Naive thymus-derived CD8-positive, alpha-beta T cell (primary cell): Measurements from ENCODE around the gene FAM114A1. TPM values are rescaled to one million over a fixed set of nuclear protein-coding genes. Genes with fewer than 3 reads are reported as not detected.
"Not testable (repeated sequence)": the region's sequence is repeated elsewhere in the genome, so short reads cannot be mapped to it uniquely, and the experiment has no call there.

Experiments
- ATAC-seq, 2 donors: fragments of 150-1000 bp; cut with Tn5 transposase in 1 of 2; sonication (Bioruptor Pico), chemical (Tn5 transposase) in 1 of 2; 1 replicate in 1 of 2; 2 replicates in 1 of 2; pipeline ENCODE4 v1.10.0; 2021; ENCODE audit warnings: mild to moderate bottlenecking in 2 of 2, moderate library complexity in 2 of 2
- POLR2A ChIA-PET: fragments of 350-600 bp; sonication (Branson Sonifier 250); formaldehyde crosslinking; loops from one replicate; lab custom pipeline; 2021; ENCODE audit warnings: antibody characterized with exemption; lab: Charles Lee
- DNase-seq, 10 donors: peaks; one replicate each; pipeline versions ENCODE4 v3.0.0 to v3.0.0-alpha.2; 2020 to 2022
- H3K27ac Mint-ChIP-seq, 10 donors: one replicate each; pipeline ENCODE4 v1.8.0; 2020 to 2022; ENCODE audit warnings: mild to moderate bottlenecking in 10 of 10, mixed read lengths in 10 of 10, moderate library complexity in 4 of 10, inconsistent platforms in 1 of 10
- H3K27me3 Mint-ChIP-seq, 5 donors: one replicate each; pipeline ENCODE4 v1.8.0; 2021 to 2022; ENCODE audit warnings: mixed read lengths in 5 of 5
- H3K36me3 Mint-ChIP-seq, 3 donors: one replicate each; pipeline ENCODE4 v1.8.0; 2020 to 2022; ENCODE audit warnings: mixed read lengths in 3 of 3, mild to moderate bottlenecking in 2 of 3, inconsistent platforms in 1 of 3
- H3K4me1 Mint-ChIP-seq, 4 donors: one replicate each; pipeline ENCODE4 v1.8.0; 2021 to 2022; ENCODE audit warnings: mixed read lengths in 4 of 4
- H3K4me3 Mint-ChIP-seq, 10 donors: one replicate each; pipeline ENCODE4 v1.8.0; 2020 to 2022; ENCODE audit warnings: mild to moderate bottlenecking in 10 of 10, mixed read lengths in 10 of 10, moderate library complexity in 6 of 10, inconsistent platforms in 1 of 10
- H3K9me3 Mint-ChIP-seq, 9 donors: one replicate each; pipeline ENCODE4 v1.8.0; 2020 to 2022; ENCODE audit warnings: mixed read lengths in 9 of 9, mild to moderate bottlenecking in 3 of 9, inconsistent platforms in 1 of 9, moderate library complexity in 1 of 9
- polyA plus RNA-seq, 3 donors: library from polyadenylated mRNA; unstranded; fragments of 300-500 nt; fragmentation: Illumina TruSeq; gene quantifications; one replicate each; pipeline ENCODE4 v1.2.3, GENCODE V29; 2021
- total RNA-seq, 8 experiments: library from RNA in 2 of 8; stranded (reverse) in 2 of 8; gene quantifications; one replicate each; pipeline ENCODE4 v1.2.3 and lab custom pipeline; 2021 to 2026

The FAM114A1 gene
- total and polyA plus RNA-seq, 5 experiments from 2014 or later, result 0.34 TPM; not detected in 4

- no peak overlapping the region for H3K27ac Mint-ChIP-seq
- no peaks in the 10 kb centered on the region for H3K36me3 Mint-ChIP-seq
- no peak for DNase-seq
- no peak overlapping the region for H3K4me3 Mint-ChIP-seq
- H3K4me1 Mint-ChIP-seq, result peaks cover 0 to 6% (median 1%) of the 10 kb centered on the region in 4 donors
- no peaks in the 10 kb centered on the region for H3K9me3 Mint-ChIP-seq
- ATAC-seq, result no peak
- POLR2A ChIA-PET, result no interaction called here
- peaks cover 0 to 1% (median 0%) of the 10 kb centered on the region in 5 donors for H3K27me3 Mint-ChIP-seq
Measured at GRCh38 chr4:38907696-38908270, 40.2 kb downstream of the FAM114A1 start.

DNA sequence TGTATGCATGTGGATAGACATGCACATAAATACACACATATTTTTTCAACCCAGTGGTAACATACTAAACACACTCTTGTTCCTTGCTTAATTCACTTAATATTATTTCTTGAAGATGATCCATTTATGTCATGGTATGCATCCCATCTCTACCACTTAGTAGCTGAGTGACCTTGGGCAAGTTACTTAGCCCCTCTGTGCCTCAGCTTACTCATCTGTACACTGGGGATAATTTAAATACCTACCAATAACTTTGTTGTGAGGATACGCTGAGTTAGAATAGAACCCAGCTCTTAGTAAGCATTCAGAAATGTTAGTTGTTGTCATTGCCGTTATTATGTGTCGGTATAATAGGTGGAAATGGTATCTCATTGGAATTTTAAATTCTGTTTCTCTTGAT is 41.4 kb downstream of the FAM114A1 start:
- POLR2A ChIA-PET, result no interaction called here
- Mint-ChIP-seq H3K36me3 (no peaks in the 10 kb centered on the region), H3K4me1 (peaks cover 0 to 6% (median 1%) of the 10 kb centered on the region in 4 donors), H3K4me3 (no peak overlapping the region), H3K27ac (no peak overlapping the region), H3K27me3 (peaks cover 0 to 1% (median 0%) of the 10 kb centered on the region in 5 donors), H3K9me3 (no peaks in the 10 kb centered on the region)
- DNase-seq (no peak), ATAC-seq (no peak)

DNA sequence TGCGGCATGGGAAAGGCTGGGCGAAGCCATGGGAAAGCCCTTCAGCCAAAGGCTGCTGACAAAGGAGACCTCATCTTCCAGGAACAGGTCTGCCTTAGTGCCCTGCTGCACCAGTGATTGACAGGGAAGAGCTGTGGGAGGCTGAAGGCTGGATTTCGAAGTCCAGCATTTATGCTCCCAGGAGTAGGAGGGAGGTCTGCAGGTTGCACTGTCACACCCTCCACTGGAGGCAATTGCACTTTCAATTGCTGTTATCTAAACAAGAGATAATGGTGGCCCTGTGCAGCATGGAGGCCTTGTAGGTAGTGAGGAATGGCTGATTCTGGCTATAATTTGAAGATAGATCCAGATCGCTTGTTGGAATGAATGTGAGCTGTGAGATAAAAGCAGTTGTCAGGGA is 43.7 kb downstream of the FAM114A1 start:
- Mint-ChIP-seq H3K9me3 (no peaks in the 10 kb centered on the region), H3K4me1 (peaks cover 0 to 9% (median 8%) of the 10 kb centered on the region in 4 donors), H3K4me3 (no peak overlapping the region), H3K36me3 (peaks cover 0 to under 1% (median 0%) of the 10 kb centered on the region in 3 donors), H3K27me3 (peaks cover 0 to 1% (median 0%) of the 10 kb centered on the region in 5 donors), H3K27ac (no peak overlapping the region)
- POLR2A ChIA-PET, result no interaction called here
- DNase-seq (no peak), ATAC-seq (no peak)

DNA sequence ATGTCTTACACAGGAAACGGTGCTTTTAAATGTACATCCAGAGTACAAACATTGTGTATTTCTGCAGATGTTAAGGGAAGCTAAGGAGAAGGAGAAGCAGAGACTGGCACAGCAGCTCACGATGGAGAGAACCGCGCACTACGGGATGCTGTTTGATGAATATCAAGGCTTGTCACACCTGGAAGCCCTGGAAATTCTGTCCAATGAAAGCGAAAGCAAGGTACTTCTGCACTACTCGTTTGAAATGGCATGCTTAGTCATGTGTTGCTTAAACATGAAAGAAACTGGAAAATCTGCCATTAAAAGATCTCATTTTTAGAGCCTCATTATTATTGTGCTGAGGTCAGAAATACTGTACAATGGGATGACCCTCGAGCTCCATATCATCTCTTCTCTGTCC is 47.2 kb downstream of the FAM114A1 start:
- peaks cover 0 to 9% (median 8%) of the 10 kb centered on the region in 4 donors for H3K4me1 Mint-ChIP-seq
- no peaks in the 10 kb centered on the region for H3K27me3 Mint-ChIP-seq
- ATAC-seq, result no peak
- peaks cover 0 to 1% (median 0%) of the 10 kb centered on the region in 3 donors for H3K36me3 Mint-ChIP-seq
- H3K27ac Mint-ChIP-seq, result peak overlapping the region in 4 of 10 donors; percentile 4 to 65 (median 26)
- POLR2A ChIA-PET, result no interaction called here
- peak in 1 of 10 donors; percentile 2 for DNase-seq
- no peaks in the 10 kb centered on the region for H3K9me3 Mint-ChIP-seq
- H3K4me3 Mint-ChIP-seq, result peak overlapping the region in 6 of 10 donors; percentile 5 to 61 (median 42)

DNA sequence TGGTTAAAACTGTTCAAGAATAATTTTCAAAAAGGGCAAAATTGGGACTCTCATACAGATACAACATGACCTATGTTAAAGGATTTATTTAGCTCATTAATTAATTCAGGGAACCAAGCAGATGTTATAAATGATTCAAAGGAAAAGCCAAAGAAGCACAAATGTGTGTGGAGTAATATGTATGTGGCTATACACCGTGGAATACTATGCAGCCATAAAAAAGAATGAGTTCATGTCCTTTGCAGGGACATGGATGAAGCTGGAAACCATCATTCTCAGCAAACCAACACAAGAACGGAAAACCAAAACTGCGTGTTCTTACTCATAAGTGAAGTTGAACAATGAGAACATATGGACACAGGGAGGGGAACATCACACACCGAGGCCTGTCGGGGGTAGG is 48.7 kb downstream of the FAM114A1 start:
- POLR2A ChIA-PET, DNase-seq, H3K4me3 Mint-ChIP-seq, H3K9me3 Mint-ChIP-seq, H3K27ac Mint-ChIP-seq, H3K36me3 Mint-ChIP-seq, ATAC-seq, H3K27me3 Mint-ChIP-seq: not testable (repeated sequence)
- peaks cover 0 to 15% (median 11%) of the 10 kb centered on the region in 4 donors for H3K4me1 Mint-ChIP-seq

GRCh38 chr4:38917481-38918025 is 49.9 kb downstream of the FAM114A1 start:
- no peaks in the 10 kb centered on the region for H3K27me3 Mint-ChIP-seq
- no peak overlapping the region for H3K27ac Mint-ChIP-seq
- peaks cover 0 to 1% (median 0%) of the 10 kb centered on the region in 3 donors for H3K36me3 Mint-ChIP-seq
- H3K9me3 Mint-ChIP-seq, result no peaks in the 10 kb centered on the region
- peaks cover 0 to 15% (median 11%) of the 10 kb centered on the region in 4 donors for H3K4me1 Mint-ChIP-seq
- ATAC-seq, result no peak
- DNase-seq, result no peak
- POLR2A ChIA-PET, result no interaction called here
- H3K4me3 Mint-ChIP-seq, result no peak overlapping the region

DNA sequence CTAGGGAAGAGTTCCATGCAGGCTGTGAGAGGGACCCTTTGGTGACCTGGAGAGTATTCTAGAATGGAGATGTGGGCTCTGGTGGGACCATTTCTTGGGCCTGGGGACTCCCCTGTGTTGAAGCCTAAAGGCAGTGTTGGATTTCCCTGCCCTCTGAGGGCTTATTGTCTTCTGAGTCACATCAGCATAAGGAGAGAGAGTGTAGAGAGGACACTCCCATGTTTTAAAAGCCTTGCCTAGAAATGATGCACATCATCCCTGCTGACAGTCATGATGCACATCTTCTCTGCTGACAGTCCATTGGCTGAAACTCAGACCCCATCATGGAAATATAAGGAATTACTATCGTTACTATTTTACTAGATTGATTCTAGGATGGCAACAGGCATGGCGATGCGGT is 51.9 kb downstream of the FAM114A1 start:
- H3K27me3 Mint-ChIP-seq, result no peaks in the 10 kb centered on the region
- H3K4me1 Mint-ChIP-seq, result peaks cover 0 to 15% (median 11%) of the 10 kb centered on the region in 4 donors
- no peak overlapping the region for H3K4me3 Mint-ChIP-seq
- POLR2A ChIA-PET, result no interaction called here
- H3K36me3 Mint-ChIP-seq, result peaks cover 0 to 1% (median 0%) of the 10 kb centered on the region in 3 donors
- no peak for ATAC-seq
- no peak for DNase-seq
- no peaks in the 10 kb centered on the region for H3K9me3 Mint-ChIP-seq
- H3K27ac Mint-ChIP-seq, result no peak overlapping the region

DNA sequence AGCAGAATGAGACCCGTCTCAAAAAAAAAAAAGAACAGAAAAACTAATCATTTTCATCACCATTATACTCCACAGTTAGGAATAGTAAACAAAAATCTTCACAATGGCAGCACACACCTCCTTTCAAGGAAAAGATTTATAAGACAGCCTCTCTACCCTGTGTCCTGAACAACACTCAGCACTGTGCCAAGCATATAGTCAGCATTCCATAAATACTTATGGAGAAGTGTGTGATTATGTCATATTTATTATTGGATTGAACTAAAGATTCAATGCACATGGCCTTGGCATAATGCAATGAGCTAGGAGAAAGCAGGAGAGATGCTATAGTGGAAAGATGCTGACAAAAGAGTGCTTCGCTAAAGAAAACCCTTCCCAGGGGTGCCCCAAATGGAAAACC is 52.6 kb downstream of the FAM114A1 start:
- Mint-ChIP-seq H3K4me1 (peaks cover 0 to 9% (median 5%) of the 10 kb centered on the region in 4 donors), H3K9me3 (no peaks in the 10 kb centered on the region), H3K36me3 (peaks cover 0 to 1% (median 0%) of the 10 kb centered on the region in 3 donors), H3K27me3 (no peaks in the 10 kb centered on the region), H3K27ac (no peak overlapping the region), H3K4me3 (no peak overlapping the region)
- ATAC-seq (no peak), DNase-seq (no peak)
- POLR2A ChIA-PET, result no interaction called here

DNA sequence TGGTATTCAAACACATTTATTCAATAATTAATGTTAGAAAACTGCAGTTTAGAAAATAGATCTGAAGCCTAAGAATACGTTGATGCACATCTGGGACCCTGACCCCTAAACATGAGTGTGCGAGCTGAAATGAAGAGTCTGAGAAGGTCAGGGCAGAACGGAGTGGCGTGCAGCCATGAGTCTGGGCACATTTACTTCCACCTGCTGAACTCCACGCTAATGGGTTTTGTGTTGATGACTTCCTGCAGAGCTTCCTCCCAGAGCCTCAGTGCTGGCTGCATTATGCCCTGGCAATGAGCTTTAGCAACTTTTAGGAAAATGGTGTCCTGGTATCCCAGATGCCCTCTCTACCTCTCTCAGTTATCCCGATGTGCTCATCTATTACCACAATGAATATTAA is 53.1 kb downstream of the FAM114A1 start:
- H3K36me3 Mint-ChIP-seq, result peaks cover 0 to 1% (median 0%) of the 10 kb centered on the region in 3 donors
- H3K9me3 Mint-ChIP-seq, result no peaks in the 10 kb centered on the region
- H3K4me3 Mint-ChIP-seq, result no peak overlapping the region
- peaks cover 0 to 6% (median 3%) of the 10 kb centered on the region in 4 donors for H3K4me1 Mint-ChIP-seq
- POLR2A ChIA-PET, result interaction anchor here (0.5 kb wide), 1 partner anchor 55 kb away, joined by 3 read pairs; no protein-coding TSS in a partner anchor
- ATAC-seq, result no peak
- peak overlapping the region in 1 of 10 donors; percentile 39 for H3K27ac Mint-ChIP-seq
- no peaks in the 10 kb centered on the region for H3K27me3 Mint-ChIP-seq
- DNase-seq, result no peak

- ATAC-seq (no peak), DNase-seq (no peak)
- POLR2A ChIA-PET, result interaction anchor here (0.5 kb wide), 1 partner anchor 54 kb away, joined by 3 read pairs; no protein-coding TSS in a partner anchor
- Mint-ChIP-seq H3K4me1 (peaks cover 0 to 6% (median 3%) of the 10 kb centered on the region in 4 donors), H3K9me3 (no peaks in the 10 kb centered on the region), H3K27me3 (no peaks in the 10 kb centered on the region), H3K36me3 (peaks cover 0 to 1% (median 0%) of the 10 kb centered on the region in 3 donors), H3K27ac (no peak overlapping the region), H3K4me3 (no peak overlapping the region)
Measured at GRCh38 chr4:38921151-38921550, 53.5 kb downstream of the FAM114A1 start.

DNA sequence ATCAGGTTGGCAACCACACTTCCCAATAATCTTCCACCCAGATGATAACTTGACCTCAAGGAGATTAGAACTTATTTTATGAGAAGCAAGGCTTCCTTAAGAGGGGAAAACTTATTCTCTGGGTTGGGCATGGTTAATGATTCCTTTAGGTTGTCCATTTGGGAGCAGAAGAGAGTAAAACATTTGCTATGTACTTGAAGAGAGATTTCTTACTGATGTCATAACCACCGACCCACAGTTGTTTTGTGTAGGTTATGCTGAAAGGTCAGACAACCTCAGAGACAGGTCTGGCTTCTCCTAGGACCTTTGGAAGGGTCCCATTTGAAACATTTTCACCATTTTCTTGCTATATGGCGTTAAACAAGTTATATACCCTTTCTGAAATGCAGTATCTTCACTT is 56.1 kb downstream of the FAM114A1 start:
- Mint-ChIP-seq H3K4me1 (peaks cover 0 to 6% (median 3%) of the 10 kb centered on the region in 4 donors), H3K4me3 (no peak overlapping the region), H3K27ac (no peak overlapping the region), H3K27me3 (no peaks in the 10 kb centered on the region), H3K9me3 (no peaks in the 10 kb centered on the region), H3K36me3 (no peaks in the 10 kb centered on the region)
- ATAC-seq (no peak), DNase-seq (no peak)
- POLR2A ChIA-PET, result interaction anchor here (0.7 kb wide), 1 partner anchor 25 kb away, joined by 3 read pairs; no protein-coding TSS in a partner anchor

- no peaks in the 10 kb centered on the region for H3K27me3 Mint-ChIP-seq
- peaks cover 0 to 6% (median 3%) of the 10 kb centered on the region in 4 donors for H3K4me1 Mint-ChIP-seq
- no peaks in the 10 kb centered on the region for H3K9me3 Mint-ChIP-seq
- no peak overlapping the region for H3K4me3 Mint-ChIP-seq
- DNase-seq (no peak), ATAC-seq (no peak)
- H3K27ac Mint-ChIP-seq, result no peak overlapping the region
- H3K36me3 Mint-ChIP-seq, result no peaks in the 10 kb centered on the region
- POLR2A ChIA-PET, result interaction anchor here (0.7 kb wide), 1 partner anchor 25 kb away, joined by 3 read pairs; no protein-coding TSS in a partner anchor
Measured at GRCh38 chr4:38924353-38924752, 56.7 kb downstream of the FAM114A1 start.
